ENCODE data around the gene APELA. TPM values are rescaled to one million over a fixed set of nuclear protein-coding genes. Genes with fewer than 3 reads are reported as not detected.

Gene APELA
- total RNA-seq, 1 experiment from 2014 or later = 140 TPM

DNA sequence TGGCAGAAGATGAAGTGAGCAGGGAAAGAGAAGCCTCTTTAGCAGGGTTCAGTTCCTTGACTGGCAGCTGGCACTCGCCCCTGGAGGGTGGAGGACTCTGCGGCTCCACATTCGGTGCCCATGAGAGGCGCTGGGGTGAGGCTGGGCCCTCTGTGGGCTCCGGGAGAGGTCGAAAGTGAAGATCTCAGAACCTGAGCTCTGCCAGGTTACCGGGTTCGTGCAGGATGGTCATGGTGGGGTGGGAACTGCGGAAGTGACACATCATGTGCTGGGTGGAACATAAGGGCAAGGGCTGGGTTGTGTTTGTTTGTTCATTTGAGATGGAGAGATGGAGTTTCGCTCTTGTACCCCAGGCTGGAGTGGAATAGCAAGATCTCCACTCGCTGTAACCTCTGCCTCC lies 56.3 kb downstream of the APELA start:
- H2BK15ac ChIP-seq (ENCODE audit: low read depth, low read length) = no peak overlapping the region
- no peaks in the 10 kb centered on the region for H3K4me1 ChIP-seq (ENCODE audit: insufficient read depth, low read length)
- H3K4me3 Mint-ChIP-seq = no peak overlapping the region
- no peak overlapping the region for H3T11ph ChIP-seq (ENCODE audit: low read length)
- H2BK5ac ChIP-seq (ENCODE audit: insufficient read length, low read length) = no peak overlapping the region
- no peaks in the 10 kb centered on the region; the same call in 1 of the 2 replicates for H3K27me3 Mint-ChIP-seq (ENCODE audit: low read depth)
- H3K79me1 ChIP-seq (ENCODE audit: insufficient read depth, low read depth, low read length, poor library complexity, severe bottlenecking) = no peaks in the 10 kb centered on the region
- no peaks in the 10 kb centered on the region for H3K9me3 ChIP-seq (ENCODE audit: control insufficient read depth, low read depth, low read length)
- H4K5ac ChIP-seq (ENCODE audit: insufficient read length, low read depth, low read length) = no peak overlapping the region
- no peak overlapping the region for H3K4me2 ChIP-seq (ENCODE audit: insufficient read depth, insufficient read length, low read length)
- no peak overlapping the region for H3K14ac ChIP-seq (ENCODE audit: insufficient read depth, low read length)
- H3K4ac ChIP-seq (ENCODE audit: low read depth, low read length) = no peak overlapping the region
- no peak overlapping the region for H3K56ac ChIP-seq (ENCODE audit: insufficient read length, low read depth, low read length)
- no peak overlapping the region for H2BK120ac ChIP-seq (ENCODE audit: low read depth, low read length, poor library complexity, severe bottlenecking)
- no peak overlapping the region for H3K27ac ChIP-seq (ENCODE audit: insufficient read length, low read depth, low read length)
- H3K9me3 Mint-ChIP-seq = no peaks in the 10 kb centered on the region
- no peak overlapping the region for H3K9ac ChIP-seq (ENCODE audit: extremely low read depth, insufficient read length, low read length)
- H2BK20ac ChIP-seq (ENCODE audit: low read depth, low read length, poor library complexity, severe bottlenecking) = no peak overlapping the region
- no peak overlapping the region for H4K91ac ChIP-seq (ENCODE audit: insufficient read length, low read depth, low read length)
- WGBS (ENCODE audit: extremely low coverage, insufficient read length, low lambda C conversion rate) = no CpG with 5 or more reads among the region's 11 CpGs
- peaks cover 4% of the 10 kb centered on the region for H3K23me2 ChIP-seq (ENCODE audit: insufficient read length, low read depth, low read length, poor library complexity, severe bottlenecking)
- H3K18ac ChIP-seq (ENCODE audit: insufficient read length, low read depth, low read length) = no peak overlapping the region
- H3K27ac Mint-ChIP-seq = peak overlapping the region in 2 of 3 experiments; percentile 13 to 66; a peak in 1 of 7 replicates
- no peaks in the 10 kb centered on the region for H3K36me3 Mint-ChIP-seq (ENCODE audit: insufficient read depth in 1 of 3, low read depth in 3 of 3)
- no peak overlapping the region for H4K8ac ChIP-seq (replicated peaks; ENCODE audit: insufficient read length, low read depth, low read length)
- H2AK5ac ChIP-seq (ENCODE audit: insufficient read length, low read length) = no peak overlapping the region
- no peaks in the 10 kb centered on the region for H3K79me2 ChIP-seq (ENCODE audit: insufficient read depth, low read length)
- H3K23ac ChIP-seq (ENCODE audit: insufficient read length, low read depth, low read length) = no peak overlapping the region
- no peaks in the 10 kb centered on the region for H3K27me3 ChIP-seq (ENCODE audit: insufficient read depth, low read length)
- no peak overlapping the region for H2AFZ ChIP-seq (ENCODE audit: low read length)
- H2BK12ac ChIP-seq (ENCODE audit: insufficient read length, low read depth, low read length) = no peak overlapping the region
- no peaks in the 10 kb centered on the region for H4K20me1 ChIP-seq (ENCODE audit: control insufficient read depth, insufficient read depth, insufficient read length)
- peaks cover 35 to 36% of the 10 kb centered on the region in 2 experiments for H3K4me1 Mint-ChIP-seq
- TF ChIP-seq CTCF (conservative IDR thresholded peaks at IDR 0.05) = no peak
- DNase-seq = no peak

Measured in H9 (cell line).